ENCODE measurements around the gene CFAP300. TPM values are rescaled to one million over a fixed set of nuclear protein-coding genes. Genes with fewer than 3 reads are reported as not detected.

The CFAP300 gene
- total RNA-seq, 1 donor from 2014 or later: 1.4 TPM

DNA sequence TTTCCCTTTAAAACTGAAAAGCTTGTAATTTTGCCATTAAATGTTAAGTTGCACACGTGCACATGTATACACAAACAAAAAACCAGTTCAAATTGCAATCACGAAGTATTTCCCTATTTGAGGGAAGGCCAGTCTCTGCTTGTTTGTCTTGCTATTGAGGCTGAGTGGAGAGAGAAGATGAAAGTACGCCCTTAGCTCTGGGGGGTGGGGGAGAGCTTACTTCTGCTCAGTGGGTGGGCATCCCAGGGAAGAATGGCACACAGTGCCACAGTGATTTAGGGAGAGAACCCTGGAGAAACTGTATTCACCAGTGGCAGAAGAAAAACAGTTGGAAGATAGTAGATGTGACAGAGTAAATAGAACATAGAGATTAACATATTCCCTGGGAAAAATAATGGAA, 71.7 kb downstream of the CFAP300 start:
- H3K36me3 Mint-ChIP-seq (ENCODE audit: unreplicated experiment): no peaks in the 10 kb centered on the region
- H3K9me3 Mint-ChIP-seq (ENCODE audit: unreplicated experiment): no peaks in the 10 kb centered on the region
- no peaks in the 10 kb centered on the region for H3K4me1 Mint-ChIP-seq (ENCODE audit: low read depth, unreplicated experiment)
- TF ChIP-seq, protein P1, sequence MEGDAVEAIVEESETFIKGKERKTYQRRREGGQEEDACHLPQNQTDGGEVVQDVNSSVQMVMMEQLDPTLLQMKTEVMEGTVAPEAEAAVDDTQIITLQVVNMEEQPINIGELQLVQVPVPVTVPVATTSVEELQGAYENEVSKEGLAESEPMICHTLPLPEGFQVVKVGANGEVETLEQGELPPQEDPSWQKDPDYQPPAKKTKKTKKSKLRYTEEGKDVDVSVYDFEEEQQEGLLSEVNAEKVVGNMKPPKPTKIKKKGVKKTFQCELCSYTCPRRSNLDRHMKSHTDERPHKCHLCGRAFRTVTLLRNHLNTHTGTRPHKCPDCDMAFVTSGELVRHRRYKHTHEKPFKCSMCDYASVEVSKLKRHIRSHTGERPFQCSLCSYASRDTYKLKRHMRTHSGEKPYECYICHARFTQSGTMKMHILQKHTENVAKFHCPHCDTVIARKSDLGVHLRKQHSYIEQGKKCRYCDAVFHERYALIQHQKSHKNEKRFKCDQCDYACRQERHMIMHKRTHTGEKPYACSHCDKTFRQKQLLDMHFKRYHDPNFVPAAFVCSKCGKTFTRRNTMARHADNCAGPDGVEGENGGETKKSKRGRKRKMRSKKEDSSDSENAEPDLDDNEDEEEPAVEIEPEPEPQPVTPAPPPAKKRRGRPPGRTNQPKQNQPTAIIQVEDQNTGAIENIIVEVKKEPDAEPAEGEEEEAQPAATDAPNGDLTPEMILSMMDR (IDR thresholded peaks at IDR 0.05; ENCODE audit: partially characterized antibody, unreplicated experiment): no peak
- no peak overlapping the region for H3K4me3 Mint-ChIP-seq (ENCODE audit: unreplicated experiment)
- H3K27ac Mint-ChIP-seq (ENCODE audit: unreplicated experiment): no peak overlapping the region
- no peak for DNase-seq
- no peaks in the 10 kb centered on the region for H3K27me3 Mint-ChIP-seq (ENCODE audit: unreplicated experiment)

DNA sequence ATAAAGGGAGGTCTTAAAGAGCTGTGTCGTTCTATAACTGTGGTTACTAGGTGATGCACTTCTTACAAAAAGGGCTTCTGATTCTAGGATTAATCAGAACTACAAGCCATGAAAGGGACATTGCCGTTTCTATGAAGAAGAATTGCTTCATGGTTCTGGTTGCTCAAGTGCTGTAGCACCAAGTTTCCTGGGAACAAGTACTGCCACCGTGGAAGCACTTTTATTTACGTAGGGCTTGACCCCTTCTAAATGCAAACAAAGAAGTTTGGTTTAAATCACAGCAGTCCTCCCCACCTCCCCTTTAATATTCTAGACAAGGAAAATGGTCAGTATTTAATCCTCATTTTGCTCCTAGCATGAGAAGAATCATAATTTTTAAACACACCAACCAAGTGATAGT, 72.8 kb downstream of the CFAP300 start:
- Mint-ChIP-seq H3K4me3 (ENCODE audit: unreplicated experiment) (no peak overlapping the region), H3K36me3 (ENCODE audit: unreplicated experiment) (no peaks in the 10 kb centered on the region)
- DNase-seq: no peak

DNA sequence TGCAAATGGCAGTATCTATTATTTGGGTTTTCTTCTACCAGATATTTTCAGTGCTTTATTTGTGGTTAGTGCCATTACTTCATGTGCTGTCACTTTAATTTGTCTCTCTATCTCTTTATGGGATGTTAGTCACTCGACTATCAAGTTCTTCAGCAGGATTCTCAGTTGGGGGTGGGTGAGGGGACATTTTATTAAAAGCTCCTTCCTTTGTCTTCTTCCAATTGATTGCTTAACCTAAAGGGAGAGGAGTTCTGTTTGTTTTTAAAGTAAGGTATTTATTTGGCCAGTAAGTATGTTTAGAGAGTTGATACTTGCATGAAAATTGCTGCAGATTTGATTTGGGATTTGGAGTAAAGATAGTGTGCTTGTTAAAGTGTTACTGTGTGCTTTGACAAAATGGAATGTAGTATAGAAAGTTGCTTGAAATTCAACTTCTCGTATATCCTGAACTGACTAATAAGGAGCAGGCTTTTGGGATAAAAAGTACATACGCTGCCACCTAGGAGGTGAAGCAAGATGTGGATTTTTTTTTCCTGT, 73.3 kb downstream of the CFAP300 start:
- Mint-ChIP-seq H3K4me3 (ENCODE audit: unreplicated experiment) (no peak overlapping the region), H3K4me1 (ENCODE audit: low read depth, unreplicated experiment) (no peaks in the 10 kb centered on the region), H3K27ac (ENCODE audit: unreplicated experiment) (no peak overlapping the region), H3K36me3 (ENCODE audit: unreplicated experiment) (no peaks in the 10 kb centered on the region), H3K27me3 (ENCODE audit: unreplicated experiment) (no peaks in the 10 kb centered on the region), H3K9me3 (ENCODE audit: unreplicated experiment) (no peaks in the 10 kb centered on the region)
- DNase-seq: no peak
- TF ChIP-seq, protein P1 (IDR thresholded peaks at IDR 0.05; ENCODE audit: partially characterized antibody, unreplicated experiment): no peak

More for the DNA sequence above, 72.8 kb downstream of the CFAP300 start:
- Mint-ChIP-seq H3K27ac (ENCODE audit: unreplicated experiment) (no peak overlapping the region), H3K9me3 (ENCODE audit: unreplicated experiment) (no peaks in the 10 kb centered on the region), H3K27me3 (ENCODE audit: unreplicated experiment) (no peaks in the 10 kb centered on the region), H3K4me1 (ENCODE audit: low read depth, unreplicated experiment) (no peaks in the 10 kb centered on the region)
- TF ChIP-seq, protein P1 (IDR thresholded peaks at IDR 0.05; ENCODE audit: partially characterized antibody, unreplicated experiment): no peak

DNA sequence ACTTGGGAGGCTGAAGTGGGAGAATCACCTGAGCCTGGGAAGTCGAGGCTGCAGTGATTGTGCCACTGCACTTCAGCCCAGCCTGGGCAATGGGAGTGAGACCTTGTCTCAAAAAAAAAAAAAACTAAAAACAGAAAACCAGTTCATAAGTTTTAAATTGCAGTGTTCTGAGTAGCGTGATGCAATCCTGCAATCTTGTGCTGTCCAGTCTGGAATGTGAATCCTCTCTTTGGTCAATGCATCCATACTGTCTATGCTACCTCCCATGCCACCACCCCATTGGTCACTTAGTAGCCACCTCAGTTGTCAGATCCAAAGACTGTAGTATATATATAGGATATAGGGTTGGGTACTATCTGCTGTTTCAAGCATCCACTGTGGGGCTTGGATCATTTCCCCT, 74.1 kb downstream of the CFAP300 start:
- TF ChIP-seq, protein P1 (IDR thresholded peaks at IDR 0.05; ENCODE audit: partially characterized antibody, unreplicated experiment): no peak
- Mint-ChIP-seq H3K4me3 (ENCODE audit: unreplicated experiment) (no peak overlapping the region), H3K4me1 (ENCODE audit: low read depth, unreplicated experiment) (no peaks in the 10 kb centered on the region)

More for the DNA sequence above, 74.1 kb downstream of the CFAP300 start:
- no peaks in the 10 kb centered on the region for H3K27me3 Mint-ChIP-seq (ENCODE audit: unreplicated experiment)
- no peaks in the 10 kb centered on the region for H3K9me3 Mint-ChIP-seq (ENCODE audit: unreplicated experiment)
- peaks cover under 1% of the 10 kb centered on the region for H3K36me3 Mint-ChIP-seq (ENCODE audit: unreplicated experiment)
- DNase-seq: no peak
- H3K27ac Mint-ChIP-seq (ENCODE audit: unreplicated experiment): no peak overlapping the region

Other genes starting within 250 kb of the CFAP300 start
- gene CEP126, start 132.4 kb upstream of the CFAP300 start, total RNA-seq (ENCODE audit: unreplicated experiment): 3.9 TPM
- gene ANGPTL5, start 130.9 kb upstream of the CFAP300 start, total RNA-seq (ENCODE audit: unreplicated experiment): not detected
- gene YAP1, start 63.0 kb downstream of the CFAP300 start, total RNA-seq (ENCODE audit: unreplicated experiment): 1.3 TPM